ENCODE measurements around the gene ATG7.
"Not testable (repeated sequence)": the region's sequence is repeated elsewhere in the genome, so short reads cannot be mapped to it uniquely, and the experiment has no call there.

Gene ATG7

GRCh38 chr3:11570789-11571495 is 298.7 kb downstream of the ATG7 start:
- DNase-seq = no peak

- DNase-seq = not testable (repeated sequence)
Observed at GRCh38 chr3:11572660-11573059, 300.5 kb downstream of the ATG7 start.

- no peak for DNase-seq
Observed at GRCh38 chr3:11574981-11575669, 302.9 kb downstream of the ATG7 start.

- DNase-seq = no peak
Observed at GRCh38 chr3:11575677-11576076, 303.5 kb downstream of the ATG7 start.

- DNase-seq = no peak
Observed at GRCh38 chr3:11576453-11576852, 304.3 kb downstream of the ATG7 start.

GRCh38 chr3:11578169-11578568 is 306.0 kb downstream of the ATG7 start:
- DNase-seq = no peak

GRCh38 chr3:11580645-11581044 is 308.4 kb downstream of the ATG7 start:
- no peak for DNase-seq

- no peak for DNase-seq
Observed at GRCh38 chr3:11581237-11582190, 309.3 kb downstream of the ATG7 start.

GRCh38 chr3:11582191-11582968 is 310.2 kb downstream of the ATG7 start:
- DNase-seq = no peak

- DNase-seq = no peak
Observed at GRCh38 chr3:11583235-11583634, 311.0 kb downstream of the ATG7 start.

- no peak for DNase-seq
Observed at GRCh38 chr3:11583638-11584046, 311.4 kb downstream of the ATG7 start.

- no peak for DNase-seq
Observed at GRCh38 chr3:11584570-11584969, 312.4 kb downstream of the ATG7 start.

GRCh38 chr3:11587766-11588165 is 315.6 kb downstream of the ATG7 start:
- no peak for DNase-seq

GRCh38 chr3:11588338-11588737 is 316.1 kb downstream of the ATG7 start:
- no peak for DNase-seq

GRCh38 chr3:11588755-11589154 is 316.6 kb downstream of the ATG7 start:
- no peak for DNase-seq

GRCh38 chr3:11589706-11590105 is 317.5 kb downstream of the ATG7 start:
- DNase-seq = no peak

- no peak for DNase-seq
Observed at GRCh38 chr3:11591002-11591355, 318.8 kb downstream of the ATG7 start.

- DNase-seq = no peak
Observed at GRCh38 chr3:11591391-11592282, 319.4 kb downstream of the ATG7 start.

GRCh38 chr3:11592445-11593298 is 320.5 kb downstream of the ATG7 start:
- DNase-seq = no peak

GRCh38 chr3:11593318-11594034 is 321.3 kb downstream of the ATG7 start:
- DNase-seq = no peak
